ENCODE results near the gene SH2D4B. TPM values are rescaled to one million over a fixed set of nuclear protein-coding genes. Genes with fewer than 3 reads are reported as not detected.

Gene SH2D4B
- total RNA-seq, 1 experiment from 2014 or later = not detected

DNA sequence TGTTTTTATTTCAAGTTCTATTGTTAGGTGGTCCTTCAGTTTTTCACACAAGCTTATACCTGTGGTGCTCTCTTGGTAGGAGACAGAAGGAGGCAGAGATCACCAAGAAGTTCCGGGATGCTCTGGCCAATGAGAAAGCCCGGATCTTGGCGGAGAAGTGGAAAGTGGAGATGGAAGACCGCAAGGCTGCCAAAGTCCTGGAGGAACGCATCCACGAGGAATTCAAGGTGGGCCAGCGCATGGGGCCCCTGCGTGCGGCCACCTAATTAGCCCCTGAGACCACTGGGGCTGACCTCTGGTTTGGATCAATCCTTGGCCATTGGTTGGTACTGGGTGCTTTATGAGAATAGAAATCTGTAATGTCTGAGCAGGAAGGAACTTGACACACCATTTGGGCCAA lies 33.6 kb downstream of the SH2D4B start:
- CTCF ChIA-PET = no interaction called here
- ATAC-seq (no peak), DNase-seq (no peak)
- intact Hi-C loops (cut with micrococcal nuclease) = no loop called here
- Histone ChIP-seq H3K4me1 (ENCODE audit: insufficient read depth, low read length) (no peaks in the 10 kb centered on the region), H4K20me1 (ENCODE audit: low read length) (no peaks in the 10 kb centered on the region), H3F3A (ENCODE audit: low read length, unreplicated experiment) (no peaks in the 10 kb centered on the region), H3K4me3 (ENCODE audit: low read length) (no peak overlapping the region), H2AFZ (ENCODE audit: low read length) (no peak overlapping the region), H3K9me2 (replicated peaks; ENCODE audit: low read length) (no peaks in the 10 kb centered on the region), H3K9me3 (ENCODE audit: low read length) (no peaks in the 10 kb centered on the region), H3K36me3 (ENCODE audit: low read depth, low read length) (no peaks in the 10 kb centered on the region), H3K4me2 (ENCODE audit: low read length) (no peak overlapping the region), H3K9ac (ENCODE audit: low read length) (no peak overlapping the region), H3K79me2 (ENCODE audit: low read length) (no peaks in the 10 kb centered on the region), H3K27ac (ENCODE audit: low read length) (no peak overlapping the region), H3K27me3 (ENCODE audit: low read length) (0 out of 2 replicates have a peak, but pooled peaks cover 2% of the 10 kb centered on the region)
- no TSS peak for BruUV-seq (replicated peaks)
- POLR2A ChIA-PET (ENCODE audit: unreplicated experiment) = no interaction called here
- TF ChIP-seq EZH2phosphoT487 (IDR thresholded peaks at IDR 0.05; ENCODE audit: borderline replicate concordance, low read length) = no peak
- no peak for TF ChIP-seq EZH2 (IDR thresholded peaks at IDR 0.05; ENCODE audit: low read length, unreplicated experiment)
- TF ChIP-seq, protein P1, sequence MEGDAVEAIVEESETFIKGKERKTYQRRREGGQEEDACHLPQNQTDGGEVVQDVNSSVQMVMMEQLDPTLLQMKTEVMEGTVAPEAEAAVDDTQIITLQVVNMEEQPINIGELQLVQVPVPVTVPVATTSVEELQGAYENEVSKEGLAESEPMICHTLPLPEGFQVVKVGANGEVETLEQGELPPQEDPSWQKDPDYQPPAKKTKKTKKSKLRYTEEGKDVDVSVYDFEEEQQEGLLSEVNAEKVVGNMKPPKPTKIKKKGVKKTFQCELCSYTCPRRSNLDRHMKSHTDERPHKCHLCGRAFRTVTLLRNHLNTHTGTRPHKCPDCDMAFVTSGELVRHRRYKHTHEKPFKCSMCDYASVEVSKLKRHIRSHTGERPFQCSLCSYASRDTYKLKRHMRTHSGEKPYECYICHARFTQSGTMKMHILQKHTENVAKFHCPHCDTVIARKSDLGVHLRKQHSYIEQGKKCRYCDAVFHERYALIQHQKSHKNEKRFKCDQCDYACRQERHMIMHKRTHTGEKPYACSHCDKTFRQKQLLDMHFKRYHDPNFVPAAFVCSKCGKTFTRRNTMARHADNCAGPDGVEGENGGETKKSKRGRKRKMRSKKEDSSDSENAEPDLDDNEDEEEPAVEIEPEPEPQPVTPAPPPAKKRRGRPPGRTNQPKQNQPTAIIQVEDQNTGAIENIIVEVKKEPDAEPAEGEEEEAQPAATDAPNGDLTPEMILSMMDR (conservative IDR thresholded peaks at IDR 0.05; ENCODE audit: low read depth, low read length) = no peak

DNA sequence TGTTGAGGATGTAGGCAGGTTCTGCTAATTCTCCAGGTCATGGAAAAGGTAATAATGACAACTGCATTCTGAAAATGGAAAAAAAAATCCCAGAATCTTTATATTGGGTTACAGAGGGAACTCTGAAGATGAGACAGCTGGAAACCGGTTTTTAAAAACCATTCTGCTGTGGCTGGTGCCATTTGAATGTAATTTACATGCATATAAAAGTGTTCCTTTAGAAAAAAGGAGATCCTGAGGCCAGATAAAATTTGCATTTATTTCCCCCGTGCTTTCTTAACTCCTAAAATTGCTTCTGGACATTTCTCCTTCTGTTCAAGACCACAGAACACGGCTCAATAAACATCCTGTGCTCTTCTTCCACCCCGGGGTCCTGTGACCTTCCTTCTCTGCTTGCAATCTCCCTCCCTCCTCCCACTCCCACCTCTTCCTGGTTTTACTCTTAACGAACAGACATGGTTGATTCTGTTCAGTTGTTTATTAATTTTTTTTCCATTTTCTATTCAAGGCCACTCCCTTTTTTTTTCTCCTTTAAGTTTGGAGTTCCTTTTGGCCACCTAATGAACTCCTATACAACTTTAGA lies 41.6 kb downstream of the SH2D4B start:
- no peak for ATAC-seq
- no peak overlapping the region for H3K4me3 ChIP-seq (ENCODE audit: low read length)
- no peak overlapping the region for H3K4me2 ChIP-seq (ENCODE audit: low read length)
- ChIA-PET CTCF (no interaction called here), POLR2A (ENCODE audit: unreplicated experiment) (no interaction called here)
- no peak overlapping the region for H3K27ac ChIP-seq (ENCODE audit: low read length)
- TF ChIP-seq, protein P1 (conservative IDR thresholded peaks at IDR 0.05; ENCODE audit: low read depth, low read length) = no peak
- TF ChIP-seq EZH2 (IDR thresholded peaks at IDR 0.05; ENCODE audit: low read length, unreplicated experiment) (no peak), EZH2phosphoT487 (IDR thresholded peaks at IDR 0.05; ENCODE audit: borderline replicate concordance, low read length) (no peak)
- H3F3A ChIP-seq (ENCODE audit: low read length, unreplicated experiment) = no peaks in the 10 kb centered on the region
- no peaks in the 10 kb centered on the region for H3K9me3 ChIP-seq (ENCODE audit: low read length)
- no peak for DNase-seq
- H3K4me1 ChIP-seq (ENCODE audit: insufficient read depth, low read length) = no peaks in the 10 kb centered on the region
- no peaks in the 10 kb centered on the region for H4K20me1 ChIP-seq (ENCODE audit: low read length)
- no peaks in the 10 kb centered on the region for H3K36me3 ChIP-seq (ENCODE audit: low read depth, low read length)
- H2AFZ ChIP-seq (ENCODE audit: low read length) = no peak overlapping the region
- H3K9me2 ChIP-seq (replicated peaks; ENCODE audit: low read length) = no peaks in the 10 kb centered on the region
- H3K27me3 ChIP-seq (ENCODE audit: low read length) = no peaks in the 10 kb centered on the region
- no TSS peak for BruUV-seq (replicated peaks)
- H3K9ac ChIP-seq (ENCODE audit: low read length) = no peak overlapping the region
- intact Hi-C loops (cut with micrococcal nuclease) = no loop called here
- H3K79me2 ChIP-seq (ENCODE audit: low read length) = no peaks in the 10 kb centered on the region

DNA sequence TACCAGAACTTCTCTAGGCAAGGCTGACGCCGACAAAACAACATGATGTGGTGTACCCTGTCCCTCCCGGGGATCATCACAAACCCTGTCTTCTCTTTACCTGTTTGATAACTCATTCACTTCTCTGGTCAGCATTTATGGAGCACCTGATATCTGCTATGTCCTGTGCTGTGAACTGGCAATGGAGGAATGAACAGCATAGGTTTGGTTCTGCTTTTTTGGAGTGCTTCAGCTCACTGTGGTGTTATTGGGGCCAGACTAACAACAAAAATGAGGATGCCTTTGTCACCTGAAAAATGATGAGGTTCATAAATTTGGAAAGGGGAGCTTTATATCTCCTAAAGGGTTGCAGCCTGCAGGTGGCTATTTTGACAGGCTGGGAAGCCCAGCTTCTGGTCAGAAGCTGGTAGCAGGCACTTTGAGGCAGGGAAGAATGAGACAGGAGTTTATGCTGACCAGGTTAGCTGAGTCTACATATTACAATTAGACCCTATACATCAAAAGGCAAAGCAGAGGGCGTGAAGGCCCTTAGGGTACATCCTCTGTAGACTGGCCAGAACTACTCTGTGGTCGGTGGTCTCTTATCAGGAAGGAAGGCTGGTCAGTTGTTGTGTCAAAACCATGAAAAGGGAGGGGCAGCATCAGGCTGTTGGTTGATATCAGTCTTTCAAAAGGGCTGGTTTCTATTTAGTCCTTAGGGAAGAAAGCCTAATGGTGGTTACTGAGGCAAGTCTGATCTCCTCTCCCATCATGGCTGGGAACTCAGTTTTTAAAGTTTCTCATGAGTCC lies 42.3 kb downstream of the SH2D4B start:
- intact Hi-C loops (cut with micrococcal nuclease) = no loop called here
- ATAC-seq (no peak), DNase-seq (no peak)
- Histone ChIP-seq H3K4me3 (ENCODE audit: low read length) (no peak overlapping the region), H3K79me2 (ENCODE audit: low read length) (no peaks in the 10 kb centered on the region), H2AFZ (ENCODE audit: low read length) (no peak overlapping the region), H3K36me3 (ENCODE audit: low read depth, low read length) (no peaks in the 10 kb centered on the region), H3K4me1 (ENCODE audit: insufficient read depth, low read length) (no peaks in the 10 kb centered on the region), H3K27ac (ENCODE audit: low read length) (no peak overlapping the region), H3K27me3 (ENCODE audit: low read length) (no peaks in the 10 kb centered on the region), H3K9me2 (replicated peaks; ENCODE audit: low read length) (no peaks in the 10 kb centered on the region), H3K9me3 (ENCODE audit: low read length) (no peaks in the 10 kb centered on the region), H3F3A (ENCODE audit: low read length, unreplicated experiment) (no peaks in the 10 kb centered on the region), H3K9ac (ENCODE audit: low read length) (no peak overlapping the region), H3K4me2 (ENCODE audit: low read length) (no peak overlapping the region), H4K20me1 (ENCODE audit: low read length) (no peaks in the 10 kb centered on the region)
- CTCF ChIA-PET = no interaction called here
- POLR2A ChIA-PET (ENCODE audit: unreplicated experiment) = no interaction called here
- no TSS peak for BruUV-seq (replicated peaks)
- TF ChIP-seq EZH2phosphoT487 (IDR thresholded peaks at IDR 0.05; ENCODE audit: borderline replicate concordance, low read length) (no peak), EZH2 (IDR thresholded peaks at IDR 0.05; ENCODE audit: low read length, unreplicated experiment) (no peak)
- TF ChIP-seq, protein P1 (conservative IDR thresholded peaks at IDR 0.05; ENCODE audit: low read depth, low read length) = no peak

Data from PC-3 (cell line).